Measurements from ENCODE around the gene ZNF57. TPM values are rescaled to one million over a fixed set of nuclear protein-coding genes. Genes with fewer than 3 reads are reported as not detected.

Gene ZNF57
- total and polyA plus RNA-seq, 2 of the 13 experiments (the other 11 are each of a cell fraction or from before 2014, with no cell fraction given), result 6.6 to 17.5 TPM

GRCh38 chr19:2866495-2867024 lies 34.2 kb upstream of the ZNF57 start (continued):
- TF ChIP-seq TRIM22 (IDR thresholded peaks at IDR 0.05) (no peak), DZIP1 (CRISPR knock-in tag; IDR thresholded peaks at IDR 0.05) (no peak), SALL1 (CRISPR knock-in tag; IDR thresholded peaks at IDR 0.05) (no peak), SIN3B (IDR thresholded peaks at IDR 0.05; ENCODE audit: low read length) (no peak), ZNF34 (CRISPR knock-in tag; IDR thresholded peaks at IDR 0.05; ENCODE audit: borderline replicate concordance) (no peak), THRA (CRISPR knock-in tag; IDR thresholded peaks at IDR 0.05; ENCODE audit: borderline replicate concordance) (no peak), ZSCAN21 (CRISPR knock-in tag; IDR thresholded peaks at IDR 0.05; ENCODE audit: borderline replicate concordance) (0 out of 2 replicates have a peak, but pooled peaks have one; percentile 5), KAT8 (CRISPR knock-in tag; IDR thresholded peaks at IDR 0.05) (0 out of 2 replicates have a peak, but pooled peaks have one; percentile 10), ZNF10 (CRISPR knock-in tag; IDR thresholded peaks at IDR 0.05; ENCODE audit: borderline replicate concordance, low read depth) (no peak), MTF2 (CRISPR knock-in tag; IDR thresholded peaks at IDR 0.05; ENCODE audit: borderline replicate concordance) (no peak), CENPX (CRISPR knock-in tag; IDR thresholded peaks at IDR 0.05) (no peak), HMG20A (CRISPR knock-in tag; IDR thresholded peaks at IDR 0.05; ENCODE audit: borderline replicate concordance) (no peak), ZNF281 (CRISPR knock-in tag; IDR thresholded peaks at IDR 0.05; ENCODE audit: borderline replicate concordance) (no peak), NFYB (CRISPR knock-in tag; IDR thresholded peaks at IDR 0.05) (no peak), ZNF263 (CRISPR knock-in tag; IDR thresholded peaks at IDR 0.05) (no peak)
- TF ChIP-seq, protein P1, sequence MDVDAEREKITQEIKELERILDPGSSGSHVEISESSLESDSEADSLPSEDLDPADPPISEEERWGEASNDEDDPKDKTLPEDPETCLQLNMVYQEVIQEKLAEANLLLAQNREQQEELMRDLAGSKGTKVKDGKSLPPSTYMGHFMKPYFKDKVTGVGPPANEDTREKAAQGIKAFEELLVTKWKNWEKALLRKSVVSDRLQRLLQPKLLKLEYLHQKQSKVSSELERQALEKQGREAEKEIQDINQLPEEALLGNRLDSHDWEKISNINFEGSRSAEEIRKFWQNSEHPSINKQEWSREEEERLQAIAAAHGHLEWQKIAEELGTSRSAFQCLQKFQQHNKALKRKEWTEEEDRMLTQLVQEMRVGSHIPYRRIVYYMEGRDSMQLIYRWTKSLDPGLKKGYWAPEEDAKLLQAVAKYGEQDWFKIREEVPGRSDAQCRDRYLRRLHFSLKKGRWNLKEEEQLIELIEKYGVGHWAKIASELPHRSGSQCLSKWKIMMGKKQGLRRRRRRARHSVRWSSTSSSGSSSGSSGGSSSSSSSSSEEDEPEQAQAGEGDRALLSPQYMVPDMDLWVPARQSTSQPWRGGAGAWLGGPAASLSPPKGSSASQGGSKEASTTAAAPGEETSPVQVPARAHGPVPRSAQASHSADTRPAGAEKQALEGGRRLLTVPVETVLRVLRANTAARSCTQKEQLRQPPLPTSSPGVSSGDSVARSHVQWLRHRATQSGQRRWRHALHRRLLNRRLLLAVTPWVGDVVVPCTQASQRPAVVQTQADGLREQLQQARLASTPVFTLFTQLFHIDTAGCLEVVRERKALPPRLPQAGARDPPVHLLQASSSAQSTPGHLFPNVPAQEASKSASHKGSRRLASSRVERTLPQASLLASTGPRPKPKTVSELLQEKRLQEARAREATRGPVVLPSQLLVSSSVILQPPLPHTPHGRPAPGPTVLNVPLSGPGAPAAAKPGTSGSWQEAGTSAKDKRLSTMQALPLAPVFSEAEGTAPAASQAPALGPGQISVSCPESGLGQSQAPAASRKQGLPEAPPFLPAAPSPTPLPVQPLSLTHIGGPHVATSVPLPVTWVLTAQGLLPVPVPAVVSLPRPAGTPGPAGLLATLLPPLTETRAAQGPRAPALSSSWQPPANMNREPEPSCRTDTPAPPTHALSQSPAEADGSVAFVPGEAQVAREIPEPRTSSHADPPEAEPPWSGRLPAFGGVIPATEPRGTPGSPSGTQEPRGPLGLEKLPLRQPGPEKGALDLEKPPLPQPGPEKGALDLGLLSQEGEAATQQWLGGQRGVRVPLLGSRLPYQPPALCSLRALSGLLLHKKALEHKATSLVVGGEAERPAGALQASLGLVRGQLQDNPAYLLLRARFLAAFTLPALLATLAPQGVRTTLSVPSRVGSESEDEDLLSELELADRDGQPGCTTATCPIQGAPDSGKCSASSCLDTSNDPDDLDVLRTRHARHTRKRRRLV (CRISPR knock-in tag; IDR thresholded peaks at IDR 0.05), result no peak
